Activated T-cell treated with anti-CD3 and anti-CD28 coated beads, Interleukin-2, amount 50 U/mL, for 72 hours (primary cell): ENCODE results near the gene LGALS9C. TPM values are rescaled to one million over a fixed set of nuclear protein-coding genes. Genes with fewer than 3 reads are reported as not detected.
"Not testable (repeated sequence)": the region's sequence is repeated elsewhere in the genome, so short reads cannot be mapped to it uniquely, and the experiment has no call there.

Experiments used
- ATAC-seq, 2 donors: fragments of 150-1000 bp; cut with Tn5 transposase; replicated peaks in 1 of 2; 2 replicates each; pipeline ENCODE4 v1.10.0; 2021; ENCODE audit warnings: moderate library complexity in 2 of 2, mild to moderate bottlenecking in 1 of 2
- DNase-seq, 2 donors: peaks; one replicate each; pipeline ENCODE4 v3.0.0; 2021 to 2022; ENCODE audit warnings: mixed read lengths in 1 of 2
- H3K27ac Mint-ChIP-seq: one replicate; pipeline ENCODE4 v1.8.0; 2022; ENCODE audit warnings: mild to moderate bottlenecking, moderate library complexity, mixed read lengths
- H3K27me3 Mint-ChIP-seq: one replicate; pipeline ENCODE4 v1.8.0; 2022; ENCODE audit warnings: low read depth, mixed read lengths
- H3K36me3 Mint-ChIP-seq, 2 donors: one replicate each; pipeline ENCODE4 v1.8.0; 2022; ENCODE audit warnings: mixed read lengths in 2 of 2, mild to moderate bottlenecking in 1 of 2; ENCODE audit not compliant: insufficient read depth in 2 of 2
- H3K4me1 Mint-ChIP-seq: one replicate; pipeline ENCODE4 v1.8.0; 2022; ENCODE audit warnings: low read depth, mixed read lengths
- H3K4me3 Mint-ChIP-seq, 2 donors: one replicate each; pipeline ENCODE4 v1.8.0; 2022; ENCODE audit warnings: mild to moderate bottlenecking in 2 of 2, mixed read lengths in 2 of 2, moderate library complexity in 2 of 2
- H3K9me3 Mint-ChIP-seq, 2 donors: one replicate each; pipeline ENCODE4 v1.8.0; 2022; ENCODE audit warnings: mixed read lengths in 2 of 2
- total RNA-seq, 2 donors: library from RNA; stranded (reverse); gene quantifications; one replicate each; pipeline ENCODE4 v1.2.3, GENCODE V29; 2022

The LGALS9C gene
- total RNA-seq, 2 donors from 2014 or later: not detected

DNA sequence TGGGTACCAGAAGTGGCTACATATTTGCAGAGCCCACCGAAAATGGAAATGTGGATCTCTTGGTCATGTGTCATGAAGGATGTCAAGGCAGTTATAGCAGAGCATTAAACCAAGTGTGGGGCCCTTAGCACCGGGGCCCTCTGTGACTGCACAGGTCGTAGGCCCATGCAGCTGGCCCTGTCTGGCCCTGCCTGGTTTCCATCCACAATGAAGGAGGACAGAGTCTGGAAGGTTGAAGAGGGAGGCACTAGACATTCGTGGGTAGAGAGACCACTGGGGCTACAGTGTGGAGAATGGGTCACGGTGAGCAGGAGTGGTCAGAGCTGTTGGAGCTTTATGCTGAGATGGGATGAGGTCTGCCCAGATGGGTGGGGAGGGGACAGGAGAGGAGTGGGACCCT, 9.6 kb upstream of the LGALS9C start:
- ATAC-seq, H3K4me3 Mint-ChIP-seq, H3K27ac Mint-ChIP-seq, H3K36me3 Mint-ChIP-seq, H3K9me3 Mint-ChIP-seq, H3K4me1 Mint-ChIP-seq, DNase-seq, H3K27me3 Mint-ChIP-seq: not testable (repeated sequence)

DNA sequence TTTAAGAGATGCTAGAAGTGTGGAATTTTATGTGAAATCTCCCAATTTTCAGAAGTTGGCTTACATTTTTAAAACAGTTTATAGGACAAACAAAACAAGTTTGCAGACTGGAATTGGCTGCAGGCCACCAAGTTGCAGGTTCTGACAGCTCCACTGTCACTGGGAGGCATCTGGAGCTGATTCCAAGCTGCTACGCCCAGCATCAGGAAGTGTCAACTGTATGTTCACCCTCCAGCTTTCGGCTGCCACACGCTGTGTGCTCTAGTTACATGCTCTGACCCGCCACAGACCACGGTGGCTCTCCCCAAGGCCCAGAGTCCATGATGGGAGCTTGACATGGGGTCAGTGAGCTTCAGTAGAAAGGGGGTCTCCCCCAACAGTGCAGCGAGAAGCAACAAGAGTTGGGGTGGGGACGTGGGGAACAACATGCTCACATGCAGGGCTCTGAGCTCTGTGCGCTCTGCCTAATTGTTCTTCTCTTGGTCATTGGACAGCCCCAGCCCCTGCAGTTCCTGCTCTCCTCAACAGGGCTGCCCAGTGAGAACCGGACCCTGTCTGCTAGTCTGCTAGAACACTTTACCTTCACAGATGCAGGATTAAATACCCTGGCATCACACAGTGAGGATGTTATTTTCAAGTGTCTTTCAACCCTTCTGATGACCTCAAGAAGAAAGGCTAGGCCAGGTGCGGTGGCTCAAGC, 8.0 kb upstream of the LGALS9C start:
- DNase-seq, ATAC-seq, H3K27ac Mint-ChIP-seq, H3K27me3 Mint-ChIP-seq, H3K4me1 Mint-ChIP-seq, H3K9me3 Mint-ChIP-seq, H3K4me3 Mint-ChIP-seq, H3K36me3 Mint-ChIP-seq: not testable (repeated sequence)

- H3K4me3 Mint-ChIP-seq, ATAC-seq, H3K27ac Mint-ChIP-seq, H3K4me1 Mint-ChIP-seq, H3K9me3 Mint-ChIP-seq, H3K36me3 Mint-ChIP-seq, H3K27me3 Mint-ChIP-seq, DNase-seq: not testable (repeated sequence)
These were observed 6.8 kb upstream of the LGALS9C start for GRCh38 chr17:18469837-18470236.

DNA sequence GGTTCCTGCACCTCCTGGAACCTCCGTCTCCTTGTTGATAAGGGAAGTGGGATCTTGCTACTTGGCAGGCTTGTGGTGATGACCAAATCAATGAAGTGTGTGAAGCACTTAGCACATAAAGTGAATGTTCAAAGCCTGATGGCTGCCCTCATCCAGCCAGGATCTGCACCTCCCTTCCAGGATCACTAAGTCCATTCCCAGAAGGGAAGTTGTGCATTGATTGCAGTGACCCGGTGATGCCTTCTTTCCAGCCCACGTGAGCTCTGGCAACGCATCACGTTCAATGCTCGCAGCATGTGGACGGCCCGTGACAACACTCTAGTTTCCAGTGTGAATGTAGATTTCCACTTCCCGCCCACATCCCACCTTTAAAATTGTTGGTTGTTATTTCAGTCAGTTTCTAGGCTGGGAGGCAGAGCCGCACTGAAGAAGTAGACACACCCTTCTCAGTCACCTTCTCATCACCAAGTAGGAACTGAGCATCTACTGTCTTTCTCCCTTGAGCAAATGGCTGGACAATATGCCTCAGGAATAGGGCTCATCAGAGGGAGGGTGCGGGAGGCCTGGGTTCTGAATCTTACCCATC, 6.2 kb upstream of the LGALS9C start:
- H3K9me3 Mint-ChIP-seq, DNase-seq: not testable (repeated sequence)
- peak in 1 of 2 donors; percentile 23 for ATAC-seq

DNA sequence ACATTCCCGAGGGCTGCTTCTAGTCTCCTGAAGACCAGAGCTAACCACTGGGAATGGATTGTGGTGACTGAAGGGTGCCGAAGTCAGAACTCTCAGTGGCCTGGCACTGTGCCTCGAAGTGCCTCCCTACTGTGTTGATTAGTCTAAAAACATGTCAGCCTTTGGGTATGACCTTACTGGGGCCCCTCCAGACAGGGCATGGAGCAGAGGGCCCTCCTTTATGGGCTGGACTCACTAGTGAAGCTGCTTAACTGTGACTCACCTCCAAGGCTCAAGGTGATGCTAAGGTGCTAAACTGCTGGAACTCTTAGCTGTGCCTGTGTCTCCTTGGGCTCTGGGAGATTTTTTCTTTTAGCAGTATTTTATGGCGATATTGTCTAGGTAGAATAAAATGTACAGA, 2.6 kb upstream of the LGALS9C start:
- H3K4me3 Mint-ChIP-seq, H3K9me3 Mint-ChIP-seq, ATAC-seq, DNase-seq, H3K36me3 Mint-ChIP-seq, H3K27me3 Mint-ChIP-seq, H3K27ac Mint-ChIP-seq, H3K4me1 Mint-ChIP-seq: not testable (repeated sequence)

More for the DNA sequence above, 6.2 kb upstream of the LGALS9C start:
- H3K4me1 Mint-ChIP-seq, H3K27ac Mint-ChIP-seq, H3K4me3 Mint-ChIP-seq, H3K36me3 Mint-ChIP-seq, H3K27me3 Mint-ChIP-seq: not testable (repeated sequence)

DNA sequence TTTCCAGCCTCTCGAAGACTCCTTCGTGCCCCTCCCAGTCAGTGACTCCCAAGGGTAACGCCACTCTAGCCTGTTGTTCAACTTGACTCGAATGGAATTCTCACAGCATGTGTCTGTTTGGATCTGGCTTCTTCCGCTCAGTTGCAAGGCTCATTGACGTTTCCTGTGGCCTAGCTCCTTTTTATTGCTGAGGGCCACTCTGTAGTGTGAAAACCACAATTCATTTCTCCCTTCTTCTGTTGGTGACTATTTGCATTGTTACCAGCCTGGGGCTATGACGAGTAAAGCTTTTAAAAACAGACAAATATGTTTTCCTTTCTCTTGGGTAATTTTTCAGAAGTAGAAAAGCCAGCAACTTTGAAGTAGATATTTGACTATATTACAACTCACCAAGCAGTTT, 1.8 kb upstream of the LGALS9C start:
- not testable (repeated sequence) for H3K4me3 Mint-ChIP-seq, H3K36me3 Mint-ChIP-seq, H3K4me1 Mint-ChIP-seq, DNase-seq, H3K27me3 Mint-ChIP-seq, ATAC-seq, H3K9me3 Mint-ChIP-seq, H3K27ac Mint-ChIP-seq

DNA sequence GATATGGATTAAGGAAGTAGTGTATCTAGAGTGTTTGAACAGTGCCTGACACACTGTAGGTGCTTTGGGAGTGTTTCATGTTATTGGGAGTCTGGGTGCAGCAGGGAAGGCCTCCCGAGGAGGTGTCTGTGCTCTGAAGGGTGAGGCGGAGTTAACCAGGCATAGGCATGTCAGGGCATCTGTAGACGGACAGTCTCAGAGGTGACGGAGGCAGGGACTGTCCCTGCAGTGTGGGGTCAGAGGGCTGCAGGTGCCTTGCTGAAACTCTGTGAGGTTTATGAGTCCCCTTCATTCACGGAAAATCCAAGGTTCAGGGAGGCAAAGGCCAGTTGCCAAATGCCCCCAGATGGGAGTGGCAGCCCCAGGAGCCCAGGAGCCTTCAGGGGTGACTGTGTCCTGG, 778 bp downstream of the LGALS9C start:
- not testable (repeated sequence) for H3K27me3 Mint-ChIP-seq, H3K9me3 Mint-ChIP-seq, ATAC-seq, H3K36me3 Mint-ChIP-seq, H3K4me1 Mint-ChIP-seq, H3K27ac Mint-ChIP-seq, H3K4me3 Mint-ChIP-seq, DNase-seq

GRCh38 chr17:18478362-18478761, 1.8 kb downstream of the LGALS9C start:
- H3K27me3 Mint-ChIP-seq, H3K36me3 Mint-ChIP-seq, DNase-seq, H3K4me3 Mint-ChIP-seq, H3K9me3 Mint-ChIP-seq, H3K27ac Mint-ChIP-seq, H3K4me1 Mint-ChIP-seq, ATAC-seq: not testable (repeated sequence)

- not testable (repeated sequence) for H3K27ac Mint-ChIP-seq, ATAC-seq, H3K36me3 Mint-ChIP-seq, H3K9me3 Mint-ChIP-seq, H3K27me3 Mint-ChIP-seq, H3K4me1 Mint-ChIP-seq, DNase-seq, H3K4me3 Mint-ChIP-seq
These were observed 2.5 kb downstream of the LGALS9C start for GRCh38 chr17:18478977-18479595.

GRCh38 chr17:18481775-18482174, 5.2 kb downstream of the LGALS9C start:
- ATAC-seq, H3K9me3 Mint-ChIP-seq, H3K36me3 Mint-ChIP-seq, H3K4me1 Mint-ChIP-seq, DNase-seq, H3K4me3 Mint-ChIP-seq, H3K27ac Mint-ChIP-seq, H3K27me3 Mint-ChIP-seq: not testable (repeated sequence)

DNA sequence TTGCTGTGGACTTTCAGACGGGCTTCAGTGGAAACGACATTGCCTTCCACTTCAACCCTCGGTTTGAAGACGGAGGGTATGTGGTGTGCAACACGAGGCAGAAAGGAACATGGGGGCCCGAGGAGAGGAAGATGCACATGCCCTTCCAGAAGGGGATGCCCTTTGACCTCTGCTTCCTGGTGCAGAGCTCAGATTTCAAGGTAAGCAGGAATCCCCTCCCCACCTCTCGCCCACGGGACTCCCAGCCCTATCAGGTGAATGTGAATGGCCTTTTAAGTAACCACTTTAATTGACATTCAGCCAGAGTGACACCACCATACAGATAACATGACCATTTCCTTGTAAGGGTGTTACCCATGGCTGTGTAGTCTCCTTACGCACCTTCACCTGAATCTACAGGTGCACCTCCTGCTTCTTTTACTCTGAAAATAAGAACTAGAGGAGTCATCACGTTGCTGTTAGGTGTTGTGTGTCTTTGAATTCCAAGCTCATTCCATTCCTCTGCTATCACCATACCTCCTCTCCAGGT, 9.4 kb downstream of the LGALS9C start:
- ATAC-seq, H3K27ac Mint-ChIP-seq, DNase-seq, H3K27me3 Mint-ChIP-seq, H3K36me3 Mint-ChIP-seq, H3K4me1 Mint-ChIP-seq, H3K4me3 Mint-ChIP-seq, H3K9me3 Mint-ChIP-seq: not testable (repeated sequence)

DNA sequence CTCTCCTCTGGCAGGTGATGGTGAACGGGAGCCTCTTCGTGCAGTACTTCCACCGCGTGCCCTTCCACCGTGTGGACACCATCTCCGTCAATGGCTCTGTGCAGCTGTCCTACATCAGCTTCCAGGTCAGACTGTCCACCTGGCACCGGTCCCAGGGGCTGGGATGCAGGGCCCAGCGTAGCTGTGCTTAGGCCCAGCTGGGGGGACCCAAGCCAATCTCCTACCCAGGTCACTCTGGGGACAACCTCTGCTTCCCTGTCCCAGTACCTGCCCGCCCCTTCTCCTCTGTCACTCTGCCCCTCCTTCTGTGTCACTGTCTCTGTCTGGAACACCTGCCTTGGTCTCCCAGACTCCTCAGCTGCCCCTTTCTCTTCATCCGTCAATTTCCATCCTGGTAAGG, 11.0 kb downstream of the LGALS9C start:
- DNase-seq, H3K27me3 Mint-ChIP-seq, H3K27ac Mint-ChIP-seq, H3K4me3 Mint-ChIP-seq, H3K4me1 Mint-ChIP-seq, H3K9me3 Mint-ChIP-seq, ATAC-seq, H3K36me3 Mint-ChIP-seq: not testable (repeated sequence)

DNA sequence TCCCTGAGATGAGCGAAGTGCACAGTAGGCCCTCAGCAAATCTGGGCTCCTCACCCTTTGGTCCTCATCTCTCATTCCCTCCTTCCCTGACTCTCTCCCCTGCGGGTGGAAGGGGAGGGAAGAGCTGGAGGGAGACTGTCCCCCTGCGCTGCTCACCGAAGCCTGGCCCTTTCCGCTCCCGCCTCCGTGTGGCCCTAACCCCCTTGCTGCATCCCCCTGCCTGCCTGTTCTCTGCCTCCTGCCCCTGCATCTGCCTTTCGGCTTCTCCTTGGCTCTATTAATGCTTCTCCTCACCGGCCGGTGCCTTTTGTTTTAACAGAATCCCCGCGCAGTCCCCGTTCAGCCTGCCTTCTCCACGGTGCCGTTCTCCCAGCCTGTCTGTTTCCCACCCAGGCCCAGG, 12.0 kb downstream of the LGALS9C start:
- H3K27ac Mint-ChIP-seq, H3K4me1 Mint-ChIP-seq, H3K9me3 Mint-ChIP-seq, ATAC-seq, H3K27me3 Mint-ChIP-seq, H3K4me3 Mint-ChIP-seq, H3K36me3 Mint-ChIP-seq, DNase-seq: not testable (repeated sequence)
